Neural cell (in vitro differentiated cells): ENCODE data around the gene SLC6A9. TPM values are rescaled to one million over a fixed set of nuclear protein-coding genes. Genes with fewer than 3 reads are reported as not detected.

Experiments
- H2AFZ ChIP-seq: fragments of 200-600, 300-800 bp; sonication (generic), shearing (Covaris generic); 2 replicates; pipeline ENCODE4 v1.6.0; 2014; ENCODE audit warnings: low read depth, mild to moderate bottlenecking, antibody characterized with exemption, low read length, moderate library complexity
- H3F3A ChIP-seq: fragments of 200-600 bp; shearing (Covaris generic); 2 replicates; pipeline ENCODE4 v1.6.1; 2016; ENCODE audit warnings: mild to moderate bottlenecking, moderate library complexity, mixed read lengths, antibody characterized with exemption, low read length; ENCODE audit not compliant: insufficient read depth, poor library complexity, severe bottlenecking
- H3K27ac ChIP-seq: fragments of 200-600, 300-800 bp; sonication (generic), shearing (Covaris generic); 2 replicates; pipeline ENCODE4 v1.5.1; 2014; ENCODE audit warnings: mild to moderate bottlenecking, low read length, moderate library complexity
- H3K27me3 ChIP-seq: fragments of 300-800, 200-600 bp; sonication (generic), shearing (Covaris generic); 2 replicates; pipeline ENCODE4 v1.6.0; 2014; ENCODE audit warnings: mild to moderate bottlenecking, low read depth, low read length, moderate library complexity; ENCODE audit not compliant: insufficient read depth
- H3K36me3 ChIP-seq: fragments of 300-800, 200-600 bp; sonication (generic), shearing (Covaris generic); 2 replicates; pipeline ENCODE4 v1.5.1; 2014; ENCODE audit warnings: mild to moderate bottlenecking, antibody characterized with exemption, low read length, moderate library complexity; ENCODE audit not compliant: insufficient read depth
- H3K4me2 ChIP-seq: fragments of 300-800, 200-600 bp; sonication (generic), shearing (Covaris generic); 2 replicates; pipeline ENCODE4 v1.6.0; 2014; ENCODE audit warnings: mild to moderate bottlenecking, low read length
- H3K4me3 ChIP-seq: fragments of 300-800, 200-600 bp; sonication (generic), shearing (Covaris generic); 2 replicates; pipeline ENCODE4 v1.5.1; 2014; ENCODE audit warnings: mild to moderate bottlenecking, low read length, moderate library complexity
- H3K79me2 ChIP-seq: fragments of 200-600 bp; shearing (Covaris generic); replicated peaks from 2 replicates; pipeline ENCODE4 v1.6.0; 2014; ENCODE audit warnings: mild to moderate bottlenecking, low read length, moderate library complexity; ENCODE audit not compliant: insufficient read depth
- H3K9ac ChIP-seq: fragments of 300-800, 200-600 bp; sonication (generic), shearing (Covaris generic); 2 replicates; pipeline ENCODE4 v1.6.1; 2016; ENCODE audit warnings: mild to moderate bottlenecking, low read length, mixed read lengths
- H3K9me2 ChIP-seq: fragments of 200-600 bp; shearing (Covaris generic); 2 replicates; pipeline ENCODE4 v1.6.1; 2016; ENCODE audit warnings: mild to moderate bottlenecking, low read length, mixed read lengths; ENCODE audit not compliant: insufficient read depth
- H3K9me3 ChIP-seq: fragments of 200-600, 300-800 bp; sonication (generic), shearing (Covaris generic); 2 replicates; pipeline ENCODE4 v1.6.1; 2016; ENCODE audit warnings: mild to moderate bottlenecking, mixed run types, low read length, moderate library complexity, mixed read lengths
- H4K20me1 ChIP-seq: fragments of 200-600 bp; shearing (Covaris generic); 2 replicates; pipeline ENCODE4 v1.6.1; 2016; ENCODE audit warnings: mild to moderate bottlenecking, mixed run types; ENCODE audit not compliant: insufficient read depth
- EP300 ChIP-seq: fragments of 450-650 bp; conservative IDR thresholded peaks from 2 replicates; pipeline ENCODE4 v1.6.1; 2014; ENCODE audit warnings: antibody characterized with exemption, mild to moderate bottlenecking, moderate library complexity; ENCODE audit not compliant: poor library complexity, severe bottlenecking
- EZH2 ChIP-seq: fragments of 200-600, 300-800 bp; shearing (Covaris generic), sonication (generic); IDR thresholded peaks from 2 replicates; pipeline ENCODE4 v1.6.1; 2014; ENCODE audit warnings: antibody characterized with exemption, low read length, borderline replicate concordance, mild to moderate bottlenecking; ENCODE audit not compliant: insufficient read depth, poor library complexity, severe bottlenecking
- MXI1 ChIP-seq: fragments of 450-650 bp; conservative IDR thresholded peaks from 2 replicates; pipeline ENCODE4 v1.6.1; 2014; ENCODE audit warnings: antibody characterized with exemption, mild to moderate bottlenecking; ENCODE audit not compliant: poor library complexity, severe bottlenecking
- POLR2AphosphoS5 ChIP-seq: IDR thresholded peaks from 2 replicates; pipeline ENCODE4 v1.6.1; 2012
- RAD21 ChIP-seq: fragments of 450-650 bp; conservative IDR thresholded peaks from 2 replicates; pipeline ENCODE4 v1.6.1; 2014; ENCODE audit warnings: antibody characterized with exemption, mild to moderate bottlenecking, moderate library complexity
- SMC3 ChIP-seq: fragments of 450-650 bp; conservative IDR thresholded peaks from 2 replicates; pipeline ENCODE4 v1.6.1; 2014; ENCODE audit warnings: antibody characterized with exemption, mild to moderate bottlenecking, moderate library complexity; ENCODE audit not compliant: poor library complexity
- TAF1 ChIP-seq: IDR thresholded peaks from 2 replicates; pipeline ENCODE4 v1.6.1; 2012; ENCODE audit warnings: low read depth
- polyA plus RNA-seq: library from polyadenylated mRNA; depleted of rRNA; stranded (reverse); fragments of >200 nt; gene quantifications from 2 replicates; pipeline ENCODE4 v1.2.3, GENCODE V29; 2014
- TF ChIP-seq, protein P1 (sequence below): fragments of 450-650 bp; IDR thresholded peaks from 2 replicates; pipeline ENCODE4 v1.5.1; 2014; ENCODE audit warnings: antibody characterized with exemption, mild to moderate bottlenecking, moderate library complexity; ENCODE audit not compliant: poor library complexity, severe bottlenecking
- TF ChIP-seq, protein P2 (sequence below): IDR thresholded peaks from 2 replicates; pipeline ENCODE4 v1.6.1; 2012; ENCODE audit warnings: borderline replicate concordance

Gene SLC6A9
- polyA plus RNA-seq, 1 donor from 2014 or later: 1.3 TPM

DNA sequence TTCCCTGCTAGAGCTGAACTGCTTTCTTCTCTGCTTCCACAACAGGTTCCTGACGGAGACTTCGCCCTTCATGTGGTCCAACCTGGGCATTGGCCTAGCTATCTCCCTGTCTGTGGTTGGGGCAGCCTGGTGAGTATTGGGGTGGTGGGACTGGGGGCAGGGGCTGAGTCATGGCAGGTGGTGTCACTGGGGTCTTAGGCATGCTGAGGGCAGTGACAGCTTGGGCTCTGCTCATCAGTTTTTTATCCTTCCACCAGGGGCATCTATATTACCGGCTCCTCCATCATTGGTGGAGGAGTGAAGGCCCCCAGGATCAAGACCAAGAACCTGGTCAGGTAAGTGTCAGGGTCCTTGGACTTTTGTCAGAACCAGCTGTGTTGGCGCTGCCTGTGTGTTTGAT lies 55.2 kb downstream of the SLC6A9 start:
- H3K4me2 ChIP-seq: peak overlapping the region; percentile 100
- no peaks in the 10 kb centered on the region for H3K9me3 ChIP-seq
- no peaks in the 10 kb centered on the region for H3F3A ChIP-seq
- H3K79me2 ChIP-seq: peaks cover 40% of the 10 kb centered on the region
- H3K27me3 ChIP-seq: no peaks in the 10 kb centered on the region
- peak overlapping the region; percentile 94 for H3K4me3 ChIP-seq
- no peak overlapping the region for H2AFZ ChIP-seq
- TF ChIP-seq, protein P1, sequence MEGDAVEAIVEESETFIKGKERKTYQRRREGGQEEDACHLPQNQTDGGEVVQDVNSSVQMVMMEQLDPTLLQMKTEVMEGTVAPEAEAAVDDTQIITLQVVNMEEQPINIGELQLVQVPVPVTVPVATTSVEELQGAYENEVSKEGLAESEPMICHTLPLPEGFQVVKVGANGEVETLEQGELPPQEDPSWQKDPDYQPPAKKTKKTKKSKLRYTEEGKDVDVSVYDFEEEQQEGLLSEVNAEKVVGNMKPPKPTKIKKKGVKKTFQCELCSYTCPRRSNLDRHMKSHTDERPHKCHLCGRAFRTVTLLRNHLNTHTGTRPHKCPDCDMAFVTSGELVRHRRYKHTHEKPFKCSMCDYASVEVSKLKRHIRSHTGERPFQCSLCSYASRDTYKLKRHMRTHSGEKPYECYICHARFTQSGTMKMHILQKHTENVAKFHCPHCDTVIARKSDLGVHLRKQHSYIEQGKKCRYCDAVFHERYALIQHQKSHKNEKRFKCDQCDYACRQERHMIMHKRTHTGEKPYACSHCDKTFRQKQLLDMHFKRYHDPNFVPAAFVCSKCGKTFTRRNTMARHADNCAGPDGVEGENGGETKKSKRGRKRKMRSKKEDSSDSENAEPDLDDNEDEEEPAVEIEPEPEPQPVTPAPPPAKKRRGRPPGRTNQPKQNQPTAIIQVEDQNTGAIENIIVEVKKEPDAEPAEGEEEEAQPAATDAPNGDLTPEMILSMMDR: no peak
- TF ChIP-seq TAF1 (no peak), MXI1 (no peak), POLR2AphosphoS5 (no peak), EZH2 (no peak), SMC3 (no peak), RAD21 (no peak), EP300 (no peak)
- TF ChIP-seq, protein P2, sequence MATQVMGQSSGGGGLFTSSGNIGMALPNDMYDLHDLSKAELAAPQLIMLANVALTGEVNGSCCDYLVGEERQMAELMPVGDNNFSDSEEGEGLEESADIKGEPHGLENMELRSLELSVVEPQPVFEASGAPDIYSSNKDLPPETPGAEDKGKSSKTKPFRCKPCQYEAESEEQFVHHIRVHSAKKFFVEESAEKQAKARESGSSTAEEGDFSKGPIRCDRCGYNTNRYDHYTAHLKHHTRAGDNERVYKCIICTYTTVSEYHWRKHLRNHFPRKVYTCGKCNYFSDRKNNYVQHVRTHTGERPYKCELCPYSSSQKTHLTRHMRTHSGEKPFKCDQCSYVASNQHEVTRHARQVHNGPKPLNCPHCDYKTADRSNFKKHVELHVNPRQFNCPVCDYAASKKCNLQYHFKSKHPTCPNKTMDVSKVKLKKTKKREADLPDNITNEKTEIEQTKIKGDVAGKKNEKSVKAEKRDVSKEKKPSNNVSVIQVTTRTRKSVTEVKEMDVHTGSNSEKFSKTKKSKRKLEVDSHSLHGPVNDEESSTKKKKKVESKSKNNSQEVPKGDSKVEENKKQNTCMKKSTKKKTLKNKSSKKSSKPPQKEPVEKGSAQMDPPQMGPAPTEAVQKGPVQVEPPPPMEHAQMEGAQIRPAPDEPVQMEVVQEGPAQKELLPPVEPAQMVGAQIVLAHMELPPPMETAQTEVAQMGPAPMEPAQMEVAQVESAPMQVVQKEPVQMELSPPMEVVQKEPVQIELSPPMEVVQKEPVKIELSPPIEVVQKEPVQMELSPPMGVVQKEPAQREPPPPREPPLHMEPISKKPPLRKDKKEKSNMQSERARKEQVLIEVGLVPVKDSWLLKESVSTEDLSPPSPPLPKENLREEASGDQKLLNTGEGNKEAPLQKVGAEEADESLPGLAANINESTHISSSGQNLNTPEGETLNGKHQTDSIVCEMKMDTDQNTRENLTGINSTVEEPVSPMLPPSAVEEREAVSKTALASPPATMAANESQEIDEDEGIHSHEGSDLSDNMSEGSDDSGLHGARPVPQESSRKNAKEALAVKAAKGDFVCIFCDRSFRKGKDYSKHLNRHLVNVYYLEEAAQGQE: no peak
- H3K36me3 ChIP-seq: no peaks in the 10 kb centered on the region
- H3K9me2 ChIP-seq: no peaks in the 10 kb centered on the region
- H3K27ac ChIP-seq: no peak overlapping the region
- H3K9ac ChIP-seq: peak overlapping the region; percentile 95
- peaks cover 3% of the 10 kb centered on the region for H4K20me1 ChIP-seq

DNA sequence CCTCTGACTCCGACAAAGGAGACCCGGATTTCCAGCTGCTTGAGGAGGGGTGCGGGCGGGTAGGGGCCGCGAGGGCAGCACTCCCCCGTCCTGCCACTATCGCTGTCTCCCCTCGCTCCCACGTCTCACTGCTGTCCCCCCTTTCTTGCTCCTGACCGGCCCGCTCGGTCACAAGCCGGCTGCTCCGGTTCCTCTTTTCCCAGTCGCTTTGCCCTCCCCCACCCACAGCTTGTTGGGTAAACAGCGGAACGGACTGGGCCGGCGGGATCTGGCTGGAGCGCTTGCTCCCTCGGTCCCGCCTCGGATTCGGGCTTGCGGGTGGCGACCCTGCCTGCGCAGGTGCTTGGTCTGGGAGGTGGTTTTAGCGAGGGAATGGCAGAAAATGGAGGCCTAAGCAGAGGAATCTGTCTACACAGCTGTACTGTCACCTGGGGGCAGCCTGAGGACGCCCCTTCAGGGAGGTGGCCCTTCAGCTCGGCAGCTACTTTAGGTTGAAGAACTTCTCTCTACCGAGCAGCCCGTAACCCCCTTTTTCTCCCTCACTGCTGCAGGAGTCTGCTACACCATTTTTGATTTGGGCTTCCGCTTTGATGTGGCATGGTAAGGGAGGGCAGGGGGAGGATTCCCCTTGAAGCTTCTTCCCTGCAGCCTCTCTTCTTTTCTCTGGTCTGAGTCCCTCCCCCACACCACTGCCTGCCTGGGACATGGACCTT lies 55.9 kb downstream of the SLC6A9 start:
- H3F3A ChIP-seq: no peaks in the 10 kb centered on the region
- peak overlapping the region; percentile 95 for H3K9ac ChIP-seq
- H3K9me2 ChIP-seq: no peaks in the 10 kb centered on the region
- H3K79me2 ChIP-seq: peaks cover 40% of the 10 kb centered on the region
- H3K9me3 ChIP-seq: no peaks in the 10 kb centered on the region
- peak overlapping the region; percentile 94 for H3K4me3 ChIP-seq
- TF ChIP-seq, protein P2: no peak
- TF ChIP-seq MXI1 (no peak), POLR2AphosphoS5 (no peak), EP300 (no peak), TAF1 (no peak), EZH2 (no peak), RAD21 (no peak), SMC3 (no peak)
- TF ChIP-seq, protein P1: no peak
- peak overlapping the region; percentile 71 for H2AFZ ChIP-seq
- H3K27me3 ChIP-seq: no peaks in the 10 kb centered on the region
- no peaks in the 10 kb centered on the region for H3K36me3 ChIP-seq
- peak overlapping the region; percentile 100 for H3K4me2 ChIP-seq
- H4K20me1 ChIP-seq: peaks cover 3% of the 10 kb centered on the region
- H3K27ac ChIP-seq: peak overlapping the region; percentile 80
